Measurements from ENCODE around the gene ERICH3. TPM values are rescaled to one million over a fixed set of nuclear protein-coding genes. Genes with fewer than 3 reads are reported as not detected.

Gene ERICH3
- total and polyA plus RNA-seq, 11 donors, result 0.03 to 0.21 (median 0.08) TPM; not detected in 8

DNA sequence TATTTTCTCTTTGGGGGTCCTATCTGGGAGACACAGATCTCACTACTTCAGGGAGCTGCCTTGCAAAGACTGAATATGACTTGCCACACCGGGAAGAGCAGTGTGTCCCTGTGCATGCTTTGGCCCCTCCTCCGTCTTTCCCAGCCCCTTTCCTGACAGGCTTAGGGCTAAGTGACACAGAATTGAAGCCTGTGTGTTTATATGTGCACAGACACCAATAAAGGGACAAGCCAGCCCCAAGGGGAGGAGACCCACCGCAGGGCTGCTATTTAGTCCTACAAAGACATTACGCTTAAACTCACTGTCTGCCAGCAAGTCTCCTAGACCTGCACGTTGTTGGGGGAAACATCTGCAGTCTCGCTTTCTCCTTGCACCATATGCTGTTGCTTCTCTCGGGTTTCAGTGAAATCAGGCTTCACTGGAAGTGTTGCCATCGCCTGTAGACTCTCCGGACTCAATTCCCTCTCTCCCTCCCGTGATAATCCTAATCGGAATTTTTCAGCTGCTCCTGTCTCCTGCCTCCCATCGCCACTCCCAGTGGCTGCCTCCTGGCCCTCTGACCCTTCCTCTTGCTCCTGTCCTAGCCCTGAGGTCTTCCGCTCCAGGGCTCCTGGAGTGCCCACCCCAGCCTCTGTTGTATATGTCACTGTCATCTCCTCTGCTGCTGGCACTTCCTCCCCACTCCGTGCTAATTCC is 102.6 kb downstream of the ERICH3 start:
- no peak overlapping the region for H3K4me3 ChIP-seq
- H3K4me1 ChIP-seq, result no peaks in the 10 kb centered on the region
- intact Hi-C loops (cut with DNase I), result no loop called here
- 40 to 48% (median 43%) methylated on average over 14 of the region's 14 CpGs for WGBS, 4 donors
- ATAC-seq (no peak), DNase-seq (no peak)
- H3K36me3 ChIP-seq, result no peaks in the 10 kb centered on the region
- H3K9me3 ChIP-seq, result no peaks in the 10 kb centered on the region
- H3K27ac ChIP-seq, result no peak overlapping the region
- TF ChIP-seq CTCF (IDR thresholded peaks at IDR 0.05), result no peak
- H3K27me3 ChIP-seq, result peaks cover 0 to 18% (median 0%) of the 10 kb centered on the region in 9 donors

- Histone ChIP-seq H3K4me3 (no peak overlapping the region), H3K36me3 (peaks cover 0 to 3% (median 0%) of the 10 kb centered on the region in 9 donors), H3K27me3 (no peaks in the 10 kb centered on the region), H3K9me3 (no peaks in the 10 kb centered on the region), H3K4me1 (no peaks in the 10 kb centered on the region), H3K27ac (no peak overlapping the region)
- 86 to 92% (median 89%) methylated on average over 2 of the region's 2 CpGs for WGBS, 4 donors
- TF ChIP-seq POLR2A (IDR thresholded peaks at IDR 0.05), result no peak
- TF ChIP-seq CTCF (IDR thresholded peaks at IDR 0.05), result no peak
- DNase-seq (no peak), ATAC-seq (no peak)
- intact Hi-C loops (cut with DNase I), result no loop called here
Measured at GRCh38 chr1:74549932-74550331, 123.7 kb downstream of the ERICH3 start.

DNA sequence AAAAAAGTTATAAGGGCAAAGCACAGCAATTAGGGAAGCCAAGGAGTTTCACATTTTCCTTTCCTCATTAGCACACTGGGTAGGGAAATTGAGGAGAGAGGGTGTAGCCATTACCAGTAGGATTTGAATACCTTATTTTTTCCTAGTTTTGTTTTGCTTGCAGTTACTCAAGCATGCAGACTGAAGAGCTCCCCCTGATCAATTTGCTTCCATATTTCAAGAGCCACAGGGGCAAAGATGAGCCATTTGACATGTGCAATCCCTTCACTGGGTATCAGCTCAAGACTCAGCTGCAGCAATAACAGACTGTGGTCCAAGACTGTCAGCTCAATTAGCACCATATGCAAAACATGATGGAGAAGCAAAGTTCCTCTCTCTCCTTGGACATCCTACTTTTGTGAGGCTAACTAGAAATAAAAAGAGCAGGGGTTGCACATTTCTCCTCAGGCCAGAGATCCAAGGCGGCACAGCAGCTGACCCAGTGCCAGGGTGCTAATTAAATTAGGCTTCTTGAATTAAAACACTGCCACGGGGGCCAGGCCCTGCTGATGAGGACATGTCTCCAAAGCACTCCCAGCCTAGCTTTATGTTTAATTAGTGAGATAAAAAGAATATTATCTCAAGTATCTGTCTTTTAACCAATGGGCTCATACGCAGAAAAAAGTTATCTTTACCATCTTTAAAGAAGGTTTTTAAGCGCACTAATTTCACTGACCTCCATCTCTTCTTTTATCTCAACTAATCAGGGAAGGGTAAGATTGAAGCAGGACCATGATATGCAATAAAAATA is 124.4 kb downstream of the ERICH3 start:
- no peaks in the 10 kb centered on the region for H3K9me3 ChIP-seq
- 64 to 71% (median 68%) methylated on average over 4 of the region's 4 CpGs for WGBS, 4 donors
- no peak overlapping the region for H3K27ac ChIP-seq
- no peaks in the 10 kb centered on the region for H3K4me1 ChIP-seq
- H3K27me3 ChIP-seq, result no peaks in the 10 kb centered on the region
- DNase-seq (no peak), ATAC-seq (no peak)
- TF ChIP-seq CTCF (IDR thresholded peaks at IDR 0.05) (no peak), POLR2A (IDR thresholded peaks at IDR 0.05) (no peak)
- peaks cover 0 to 3% (median 0%) of the 10 kb centered on the region in 9 donors for H3K36me3 ChIP-seq
- intact Hi-C loops (cut with DNase I), result no loop called here
- H3K4me3 ChIP-seq, result no peak overlapping the region

GRCh38 chr1:74545821-74546220 is 127.8 kb downstream of the ERICH3 start:
- H3K9me3 ChIP-seq, result no peaks in the 10 kb centered on the region
- no peak for TF ChIP-seq POLR2A (IDR thresholded peaks at IDR 0.05)
- TF ChIP-seq CTCF (IDR thresholded peaks at IDR 0.05), result no peak
- WGBS, 4 donors, result 87 to 92% (median 87%) methylated on average over 2 of the region's 2 CpGs
- no peak overlapping the region for H3K4me3 ChIP-seq
- no peak for ATAC-seq
- DNase-seq, result no peak
- H3K27me3 ChIP-seq, result no peaks in the 10 kb centered on the region
- peaks cover 0 to 18% (median 0%) of the 10 kb centered on the region in 9 donors for H3K36me3 ChIP-seq
- no peak overlapping the region for H3K27ac ChIP-seq
- intact Hi-C loops (cut with DNase I), result no loop called here
- no peaks in the 10 kb centered on the region for H3K4me1 ChIP-seq

Measured in heart left ventricle (tissue), 16 donors.